Heart left ventricle (tissue), 13 donors: ENCODE data around the gene ITGA2.

Experiments
- CTCF ChIP-seq, 12 donors: fragments of 200-600 bp; sonication (generic) in 4 of 12; IDR thresholded peaks; one replicate each; pipeline versions ENCODE4 v1.5.0 to v1.8.0; 2018 to 2022; ENCODE audit warnings: antibody characterized with exemption in 12 of 12, mild to moderate bottlenecking in 5 of 12
- POLR2A ChIP-seq, 2 donors: fragments of 450-650 bp; IDR thresholded peaks; one replicate each; pipeline ENCODE4 v1.6.1; 2017; ENCODE audit warnings: antibody characterized with exemption in 2 of 2, mild to moderate bottlenecking in 2 of 2, moderate library complexity in 2 of 2
- donor health status: ischemic (EF 13 %, LVEDD 7.1; RV severe dilation, severe dysfunction).
- donor health status: DM: no; HTN: yes; CAD: no.
- donor health status: DM: no; HTN: no; CAD: no.
- donor health status: ischemic (EF 25% LVEDD 6.9; RV normal size, moderate dysfunction).
- donor health status: ischemic (EF 25% LVEDD 5.7; RV mildly dilated, moderate dysfunction).
- donor health status: ischemic (EF 35%, LVEDD 5.7; RV mildly dilated, moderate dysfunction).
- donor health status: nonischemic (EF 11% LVEDD 7.7; RV severe dilation, severe dysfunction).
- donor health status: DM: yes; HTN: yes; CAD: no.
- donor health status: PGD.
- donor health status: ischemic (EF 29% LVEDD 5.4; RV normal size, mild dysfunction).
- donor health status: nonischemic (EF 23%, LVEDD 6.1; RV moderate dilation, normal function).

GRCh38 chr5:53128481-53128880, 139.3 kb downstream of the ITGA2 start:
- no peak for TF ChIP-seq CTCF (IDR thresholded peaks at IDR 0.05)
- TF ChIP-seq POLR2A (IDR thresholded peaks at IDR 0.05): no peak
